Activated naive CD8-positive, alpha-beta T cell treated with anti-CD3 and anti-CD28 coated beads, Interleukin-2, amount 50 U/mL, for 24 hours (primary cell): ENCODE measurements around the gene INPP5K.
A peak's percentile ranks its signal among the peaks of the same experiment; 100 is the strongest.
"Not testable (repeated sequence)": the region's sequence is repeated elsewhere in the genome, so short reads cannot be mapped to it uniquely, and the experiment has no call there.

Source experiments
- ATAC-seq: fragments of 150-1000 bp; cut with Tn5 transposase; one replicate; pipeline ENCODE4 v1.10.0; 2021
- DNase-seq: peaks from one replicate; pipeline ENCODE4 v3.0.0; 2021
- H3K27ac Mint-ChIP-seq: one replicate; pipeline ENCODE4 v1.8.0; 2021; ENCODE audit warnings: mild to moderate bottlenecking, mixed read lengths
- H3K27me3 Mint-ChIP-seq: one replicate; pipeline ENCODE4 v1.8.0; 2021; ENCODE audit warnings: mixed read lengths
- H3K36me3 Mint-ChIP-seq: one replicate; pipeline ENCODE4 v1.8.0; 2021; ENCODE audit warnings: low read depth, mixed read lengths
- H3K4me1 Mint-ChIP-seq: one replicate; pipeline ENCODE4 v1.8.0; 2021; ENCODE audit warnings: mixed read lengths
- H3K4me3 Mint-ChIP-seq: one replicate; pipeline ENCODE4 v1.8.0; 2021; ENCODE audit warnings: mild to moderate bottlenecking, moderate library complexity, mixed read lengths
- H3K9me3 Mint-ChIP-seq: one replicate; pipeline ENCODE4 v1.8.0; 2021; ENCODE audit warnings: mixed read lengths

Gene INPP5K

GRCh38 chr17:1455797-1456599 is 60.4 kb downstream of the INPP5K start, which contains the start of gene CRK:
TSS of gene CRK (minus strand) at chr17:1456232. CDS start at chr17:1456117, 115 bp downstream.
- DNase-seq (peak; percentile 99), ATAC-seq (peak; percentile 96)
- H3K4me3 Mint-ChIP-seq = peak within 1 kb of the TSS; percentile 88
- peak within 1 kb of the TSS; percentile 81 for H3K27ac Mint-ChIP-seq
- no peaks in the 10 kb centered on the region for H3K9me3 Mint-ChIP-seq
- peaks cover 47% of the 10 kb centered on the region for H3K4me1 Mint-ChIP-seq
- H3K27me3 Mint-ChIP-seq = peaks cover 26% of the 10 kb centered on the region
- peaks cover 14% of the 10 kb centered on the region for H3K36me3 Mint-ChIP-seq

DNA sequence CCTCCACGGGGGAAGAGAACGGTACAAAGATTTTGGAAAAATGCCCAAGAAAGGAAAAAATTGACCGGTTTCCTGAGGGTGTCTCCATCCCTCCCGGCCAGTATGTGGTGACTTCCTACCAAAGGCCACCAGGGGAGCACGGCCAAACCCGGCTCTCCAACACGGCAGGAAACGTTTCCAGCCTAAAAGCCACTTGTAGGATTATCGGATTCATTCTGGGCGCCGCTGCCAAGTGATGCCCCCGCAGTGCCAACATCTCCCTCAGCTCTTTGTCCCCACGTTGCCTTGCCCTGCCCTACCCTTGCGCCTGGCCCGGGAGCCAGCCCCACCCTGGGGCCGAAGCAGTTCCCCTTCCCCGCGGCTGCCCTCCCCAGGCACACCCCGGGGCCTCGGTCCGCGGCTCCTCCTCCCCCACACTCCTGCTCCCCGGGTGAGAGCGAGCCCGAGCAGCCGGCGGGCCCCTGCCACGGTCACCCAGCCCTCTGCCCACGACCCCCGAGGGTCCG is 61.1 kb downstream of the INPP5K start:
- peaks cover 14% of the 10 kb centered on the region for H3K36me3 Mint-ChIP-seq
- ATAC-seq = peak; percentile 15
- H3K27ac Mint-ChIP-seq = peak overlapping the region; percentile 80
- H3K27me3 Mint-ChIP-seq = peaks cover 19% of the 10 kb centered on the region
- peak; percentile 53 for DNase-seq
- H3K4me1 Mint-ChIP-seq = peaks cover 45% of the 10 kb centered on the region
- peak overlapping the region; percentile 88 for H3K4me3 Mint-ChIP-seq
- H3K9me3 Mint-ChIP-seq = no peaks in the 10 kb centered on the region

- peaks cover 14% of the 10 kb centered on the region for H3K36me3 Mint-ChIP-seq
- peak overlapping the region; percentile 17 for H3K27ac Mint-ChIP-seq
- ATAC-seq (no peak), DNase-seq (no peak)
- H3K9me3 Mint-ChIP-seq = no peaks in the 10 kb centered on the region
- H3K4me1 Mint-ChIP-seq = peaks cover 41% of the 10 kb centered on the region
- H3K4me3 Mint-ChIP-seq = peak overlapping the region; percentile 88
- H3K27me3 Mint-ChIP-seq = peaks cover 13% of the 10 kb centered on the region
These were observed 61.9 kb downstream of the INPP5K start for GRCh38 chr17:1454541-1454940.

GRCh38 chr17:1453694-1454093 is 62.7 kb downstream of the INPP5K start:
- not testable (repeated sequence) for H3K27ac Mint-ChIP-seq, DNase-seq, ATAC-seq, H3K9me3 Mint-ChIP-seq
- Mint-ChIP-seq H3K36me3 (peaks cover 22% of the 10 kb centered on the region), H3K4me1 (peaks cover 48% of the 10 kb centered on the region), H3K27me3 (peaks cover 13% of the 10 kb centered on the region), H3K4me3 (peak overlapping the region; percentile 88)

GRCh38 chr17:1452836-1453235 is 63.6 kb downstream of the INPP5K start:
- H3K27me3 Mint-ChIP-seq = peaks cover 11% of the 10 kb centered on the region
- H3K9me3 Mint-ChIP-seq = no peaks in the 10 kb centered on the region
- H3K4me1 Mint-ChIP-seq = peaks cover 54% of the 10 kb centered on the region
- H3K4me3 Mint-ChIP-seq = no peak overlapping the region
- no peak overlapping the region for H3K27ac Mint-ChIP-seq
- ATAC-seq = no peak
- peaks cover 24% of the 10 kb centered on the region for H3K36me3 Mint-ChIP-seq
- DNase-seq = no peak

GRCh38 chr17:1450261-1450660 is 66.2 kb downstream of the INPP5K start:
- ATAC-seq, DNase-seq, H3K4me3 Mint-ChIP-seq, H3K9me3 Mint-ChIP-seq, H3K27me3 Mint-ChIP-seq, H3K27ac Mint-ChIP-seq: not testable (repeated sequence)
- Mint-ChIP-seq H3K4me1 (peaks cover 53% of the 10 kb centered on the region), H3K36me3 (peaks cover 30% of the 10 kb centered on the region)

DNA sequence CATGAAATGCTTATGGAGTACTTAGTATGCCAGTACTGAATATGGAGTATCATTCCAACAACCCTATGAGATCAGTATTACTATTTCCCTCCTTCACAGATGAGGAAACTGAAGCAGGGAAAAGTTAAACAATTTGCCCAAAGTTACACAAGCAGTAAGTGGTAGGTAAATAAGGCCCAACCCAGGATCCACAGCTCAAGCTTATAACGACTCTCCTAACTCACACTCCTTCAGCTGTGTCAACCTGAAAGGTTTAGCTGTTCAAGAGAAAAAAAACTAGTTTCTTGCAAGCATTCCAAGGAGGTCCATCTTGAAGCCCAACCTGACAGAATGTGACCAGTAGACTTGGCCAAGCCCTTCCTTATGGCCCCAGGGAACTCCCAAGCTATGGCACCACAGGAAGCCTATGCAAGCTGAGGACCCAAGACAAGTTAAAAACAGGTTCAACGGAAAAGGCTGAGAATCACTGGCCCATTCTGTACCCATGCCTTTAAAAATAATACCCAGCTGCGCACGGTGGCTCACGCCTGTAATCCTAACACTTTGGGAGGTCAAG is 66.9 kb downstream of the INPP5K start:
- Mint-ChIP-seq H3K4me3 (no peak overlapping the region), H3K36me3 (peaks cover 27% of the 10 kb centered on the region), H3K9me3 (no peaks in the 10 kb centered on the region), H3K27me3 (no peaks in the 10 kb centered on the region), H3K27ac (no peak overlapping the region), H3K4me1 (peaks cover 46% of the 10 kb centered on the region)
- DNase-seq (no peak), ATAC-seq (no peak)

DNA sequence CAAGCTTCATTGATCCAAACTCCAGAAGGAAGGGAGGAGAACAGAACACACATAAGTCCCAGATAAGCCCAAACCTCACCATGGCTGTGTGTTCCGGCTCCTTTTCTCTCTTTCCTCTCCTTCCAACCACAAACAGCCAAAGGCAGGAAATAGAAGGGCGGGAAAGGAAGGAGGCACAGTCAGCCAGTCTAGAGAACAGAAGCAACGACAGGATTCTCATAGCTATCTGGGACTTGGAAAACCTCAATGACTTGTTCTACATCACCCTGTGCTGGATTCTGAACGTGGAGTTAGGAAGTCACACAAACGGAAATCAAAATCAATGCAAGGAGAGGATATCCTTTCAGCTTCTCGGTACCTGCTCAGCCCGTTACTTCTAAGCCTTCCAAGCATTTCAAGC is 69.4 kb downstream of the INPP5K start:
- Mint-ChIP-seq H3K27ac (no peak overlapping the region), H3K4me1 (peaks cover 25% of the 10 kb centered on the region), H3K27me3 (no peaks in the 10 kb centered on the region), H3K4me3 (no peak overlapping the region), H3K36me3 (peaks cover 16% of the 10 kb centered on the region), H3K9me3 (no peaks in the 10 kb centered on the region)
- DNase-seq = no peak
- ATAC-seq = no peak

DNA sequence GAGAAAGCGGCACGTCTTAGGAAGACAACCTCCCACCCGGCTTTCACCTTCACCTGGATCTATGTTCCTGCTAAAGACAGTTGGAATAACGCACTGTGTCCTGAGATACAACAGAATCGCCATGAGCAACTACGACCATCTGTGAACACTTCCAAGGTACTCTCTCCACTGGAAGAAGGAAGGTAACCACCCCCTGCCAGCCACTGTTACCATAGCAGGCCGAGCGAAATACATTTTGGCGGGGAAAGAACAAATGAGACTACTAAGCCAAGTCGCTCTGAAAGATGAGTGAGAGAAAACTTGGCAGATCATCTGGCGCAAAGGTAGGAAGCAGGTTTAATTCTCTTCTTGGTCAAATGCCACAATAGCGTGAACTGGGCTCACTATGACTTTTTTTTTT is 70.2 kb downstream of the INPP5K start:
- DNase-seq (no peak), ATAC-seq (no peak)
- peaks cover 17% of the 10 kb centered on the region for H3K36me3 Mint-ChIP-seq
- H3K9me3 Mint-ChIP-seq = no peaks in the 10 kb centered on the region
- H3K4me3 Mint-ChIP-seq = no peak overlapping the region
- H3K27me3 Mint-ChIP-seq = no peaks in the 10 kb centered on the region
- peaks cover 21% of the 10 kb centered on the region for H3K4me1 Mint-ChIP-seq
- H3K27ac Mint-ChIP-seq = no peak overlapping the region

GRCh38 chr17:1445695-1446094 is 70.7 kb downstream of the INPP5K start:
- Mint-ChIP-seq H3K4me1 (peaks cover 21% of the 10 kb centered on the region), H3K36me3 (peaks cover 20% of the 10 kb centered on the region)
- DNase-seq, H3K27me3 Mint-ChIP-seq, H3K4me3 Mint-ChIP-seq, H3K27ac Mint-ChIP-seq, ATAC-seq, H3K9me3 Mint-ChIP-seq: not testable (repeated sequence)
